Hippocampal formation (tissue), 2 donors: Measurements from ENCODE around the gene WFDC1.
"Not testable (repeated sequence)": the region's sequence is repeated elsewhere in the genome, so short reads cannot be mapped to it uniquely, and the experiment has no call there.

Experiments
- DNase-seq, 2 donors: peaks; one replicate each; lab custom pipeline; 2025; lab: John Stamatoyannopoulos, UW

Gene WFDC1

DNA sequence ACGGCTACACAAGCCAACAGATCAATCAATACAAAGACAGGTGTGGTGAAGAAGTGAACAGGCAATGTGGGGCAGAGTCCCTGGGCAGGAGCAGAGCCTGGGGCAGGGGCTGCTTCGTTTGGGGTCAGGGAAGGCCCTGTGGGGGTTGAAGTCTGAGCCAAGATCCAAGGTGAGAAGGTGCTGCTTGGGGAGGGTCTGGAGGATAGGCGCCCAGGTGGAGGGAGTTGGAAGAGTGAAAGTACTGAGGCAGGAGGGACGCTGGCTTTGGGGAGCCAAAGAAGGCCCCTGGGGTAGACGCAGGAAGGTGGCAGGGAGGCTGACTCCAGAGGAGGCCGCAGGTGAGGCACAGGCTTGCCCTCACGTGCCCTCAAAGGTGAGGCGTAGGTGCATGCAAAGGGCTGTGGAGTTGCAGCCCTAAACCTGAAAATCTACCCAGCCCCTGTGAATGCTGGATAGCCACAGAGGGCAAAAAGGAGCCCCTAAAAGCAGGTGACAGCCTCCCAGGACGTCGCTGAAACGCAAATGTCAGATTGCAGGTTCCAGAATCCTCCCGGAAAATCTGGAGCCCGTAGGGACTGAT is 33.3 kb downstream of the WFDC1 start:
- DNase-seq: no peak

DNA sequence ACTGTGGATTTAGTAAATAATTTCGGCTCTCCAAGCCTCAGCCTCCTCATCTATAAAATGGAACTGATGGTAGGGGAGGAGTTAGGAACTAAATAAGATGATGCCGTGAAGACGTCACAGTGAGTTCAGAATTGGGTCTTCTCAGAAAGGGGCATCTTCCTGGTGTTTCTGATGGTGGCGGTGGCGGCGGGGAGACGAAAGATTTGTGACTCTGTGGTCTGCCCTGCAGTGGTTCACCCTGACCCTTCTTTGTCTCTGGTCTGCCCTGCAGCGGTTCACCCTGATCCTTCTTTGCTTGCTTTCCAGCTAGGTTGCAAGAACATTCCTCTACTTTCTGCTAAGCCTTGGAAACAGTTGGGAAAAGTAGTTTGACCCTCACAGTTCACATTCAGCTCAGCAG is 34.3 kb downstream of the WFDC1 start:
- no peak for DNase-seq

DNA sequence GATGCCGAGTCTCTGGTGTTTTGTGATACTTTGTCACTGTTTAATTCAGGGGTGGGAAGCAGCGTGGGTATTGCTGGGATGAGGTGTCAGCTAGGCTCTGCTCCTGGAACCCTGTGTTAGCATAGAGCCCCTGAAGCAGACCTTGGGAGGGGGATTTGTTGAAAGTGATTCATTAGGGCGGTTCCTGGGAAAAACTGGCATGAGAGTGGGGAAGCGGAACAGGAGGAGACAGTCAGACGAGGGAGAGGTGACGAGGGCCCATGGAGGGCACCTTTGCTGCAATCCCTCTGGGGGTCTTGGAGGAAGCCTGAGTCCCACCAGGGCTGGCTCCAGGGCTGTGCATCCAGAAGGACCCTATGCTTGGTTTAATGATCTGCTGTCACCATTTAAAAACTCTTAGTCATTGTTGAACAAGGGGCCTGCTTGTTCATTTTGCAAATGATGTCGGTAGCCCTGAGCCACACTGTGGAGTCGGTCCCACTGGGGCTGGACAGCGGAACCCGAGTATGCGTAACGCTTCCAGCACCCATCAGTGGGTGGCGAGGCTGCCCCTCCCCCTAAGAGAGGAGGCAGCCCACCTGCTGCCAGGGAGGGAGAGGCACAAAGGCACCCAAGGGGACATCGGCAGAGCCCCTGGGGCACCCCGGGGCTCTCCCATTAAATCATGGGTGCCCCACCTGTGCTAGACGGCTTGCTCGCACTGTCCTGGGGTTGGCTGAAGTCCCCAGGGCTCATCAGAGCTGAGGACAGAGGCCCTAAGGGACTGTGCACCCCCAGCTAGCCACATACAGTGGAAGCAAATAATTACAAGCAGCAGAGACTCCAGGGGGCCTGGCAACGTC is 35.4 kb downstream of the WFDC1 start:
- DNase-seq: no peak

DNA sequence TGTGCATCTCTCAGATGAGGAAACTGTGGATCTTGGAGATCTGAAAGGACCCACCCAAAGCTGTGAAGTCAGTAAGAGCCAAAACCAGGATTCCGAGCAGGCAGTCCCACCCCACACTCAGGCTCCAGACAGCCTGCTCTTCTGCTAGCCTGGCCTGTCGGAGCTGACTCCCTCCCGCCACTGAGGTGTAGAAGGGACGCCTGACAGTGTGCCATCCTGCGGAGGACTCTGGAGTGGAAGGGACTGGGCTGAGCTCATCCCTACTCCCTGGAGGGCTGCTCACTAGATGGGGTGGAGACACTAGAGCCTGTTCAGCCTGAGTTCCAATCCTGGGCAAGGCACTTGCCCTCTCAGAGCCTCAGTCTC is 36.0 kb downstream of the WFDC1 start:
- no peak for DNase-seq

DNA sequence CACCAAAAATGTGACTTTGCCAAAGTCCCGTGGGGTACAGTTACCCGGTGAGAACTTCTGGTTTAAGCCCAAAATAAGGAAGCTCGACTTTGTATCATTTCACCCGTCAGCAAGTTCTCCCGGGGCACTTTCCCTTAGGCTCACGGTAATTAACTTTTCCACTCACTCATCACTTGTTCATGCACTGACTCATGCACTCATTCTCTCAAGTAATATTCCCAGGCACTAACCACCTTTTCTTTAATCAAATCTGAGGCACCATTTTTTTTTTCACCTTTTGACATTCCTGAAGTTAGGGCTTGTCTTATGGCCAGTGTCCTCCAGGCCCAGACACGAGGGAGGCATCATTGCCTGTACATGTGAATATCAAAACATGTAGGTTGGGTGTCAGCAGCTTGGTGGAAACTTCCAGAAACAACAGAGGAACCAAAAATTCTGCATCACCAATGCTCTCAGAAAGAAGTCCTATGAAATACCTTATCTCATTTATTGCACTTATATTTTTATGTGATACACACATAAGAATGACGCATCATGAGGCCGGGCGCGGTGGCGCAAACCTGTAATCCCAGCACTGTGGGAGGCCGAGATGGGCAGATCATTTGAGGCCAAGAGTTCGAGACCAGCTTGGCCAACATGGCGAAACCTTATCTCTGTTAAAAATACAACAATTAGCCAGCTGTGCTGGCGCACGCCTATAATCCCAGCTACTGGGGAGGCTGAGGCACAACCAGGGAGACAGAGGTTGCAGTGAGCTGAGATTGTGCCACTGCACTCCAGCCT is 37.5 kb downstream of the WFDC1 start:
- no peak for DNase-seq

DNA sequence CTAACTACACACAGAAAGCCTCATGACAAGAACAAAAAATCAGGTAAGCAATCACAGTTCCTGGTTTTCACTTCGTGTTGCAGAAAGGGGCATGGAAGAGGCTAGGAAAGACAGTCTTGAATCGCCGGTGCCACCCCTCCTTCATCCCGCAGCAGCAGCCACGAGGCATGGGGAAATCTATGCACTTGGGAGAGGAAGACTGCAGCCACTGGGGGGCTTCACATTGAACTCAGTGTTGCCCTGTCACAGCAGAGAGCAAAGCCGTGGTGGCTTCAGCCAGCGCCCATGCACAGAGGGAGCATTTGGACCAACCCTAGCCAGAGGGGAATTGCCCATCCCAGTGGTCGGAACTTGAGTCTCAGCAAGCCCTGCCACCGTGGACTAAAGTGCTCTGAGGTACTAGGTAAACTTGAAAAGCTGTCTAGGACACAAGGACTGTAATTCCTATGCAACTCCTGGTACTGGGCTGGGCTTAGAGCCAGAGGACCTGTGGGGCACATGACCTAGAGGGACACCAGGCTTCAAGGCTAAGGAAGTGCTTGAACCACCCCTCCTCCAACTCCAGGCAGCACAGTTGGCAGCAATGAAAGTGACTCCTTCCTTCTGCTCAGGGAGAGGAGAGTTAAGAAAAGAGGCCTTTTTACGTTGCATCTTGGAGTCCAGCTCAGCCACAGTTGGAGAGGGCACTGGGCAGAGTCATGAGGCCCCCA is 38.5 kb downstream of the WFDC1 start:
- no peak for DNase-seq

DNA sequence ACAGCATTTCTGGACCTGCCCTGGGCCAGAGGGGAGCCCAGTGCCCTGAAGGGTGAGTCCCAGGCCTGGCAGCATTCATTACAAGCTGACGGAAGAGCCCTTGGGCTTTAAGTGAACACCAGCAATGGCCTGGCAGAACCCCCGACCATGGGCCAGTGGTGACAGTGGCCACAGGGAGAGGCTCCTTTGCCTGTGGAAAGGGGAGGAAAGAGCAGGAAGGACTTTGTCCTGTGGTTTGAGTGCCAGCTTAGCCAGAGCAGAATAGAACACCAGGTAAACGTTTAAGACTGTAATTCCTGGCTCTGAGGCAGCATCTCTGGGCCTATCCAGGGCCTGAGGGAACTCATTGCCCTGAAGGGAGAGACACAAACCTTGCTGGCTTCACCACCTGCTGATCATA is 39.4 kb downstream of the WFDC1 start:
- no peak for DNase-seq

DNA sequence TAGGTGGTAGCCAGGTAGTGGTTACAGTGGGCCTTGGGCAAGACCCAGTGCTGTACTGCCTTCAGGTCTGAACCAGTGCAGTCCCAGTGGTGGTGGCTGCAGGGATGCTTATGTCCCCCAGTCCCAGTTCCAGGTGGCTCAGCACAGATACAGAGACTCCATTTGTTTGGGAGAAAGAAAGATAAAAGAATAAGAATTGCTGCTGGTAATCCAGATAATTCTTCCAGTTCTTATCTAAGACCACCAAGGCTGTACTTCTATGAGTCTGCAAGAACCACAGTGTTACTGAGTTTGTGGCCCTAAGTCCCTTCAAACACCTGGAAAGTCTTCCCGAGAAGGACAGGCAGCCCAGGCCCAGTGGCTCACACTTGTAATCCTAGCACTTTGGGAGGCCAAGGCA is 39.8 kb downstream of the WFDC1 start:
- no peak for DNase-seq

DNA sequence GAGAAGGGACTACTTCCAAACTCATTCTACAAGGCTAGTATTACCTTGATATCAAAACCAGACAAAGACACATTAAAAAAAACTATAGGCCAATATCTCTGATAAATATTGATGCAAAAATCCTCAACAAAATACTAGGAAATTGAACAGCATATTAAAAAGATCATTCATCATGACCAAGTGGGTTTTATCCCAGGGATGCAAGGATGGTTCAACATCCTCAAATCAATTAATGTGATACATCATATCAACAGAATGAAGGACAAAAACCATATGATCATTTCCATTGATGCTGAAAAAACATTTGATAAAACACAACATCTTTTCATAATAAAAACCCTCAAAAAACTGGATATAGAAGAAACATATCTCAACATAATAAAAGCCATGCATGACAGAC is 42.6 kb downstream of the WFDC1 start:
- DNase-seq: not testable (repeated sequence)

DNA sequence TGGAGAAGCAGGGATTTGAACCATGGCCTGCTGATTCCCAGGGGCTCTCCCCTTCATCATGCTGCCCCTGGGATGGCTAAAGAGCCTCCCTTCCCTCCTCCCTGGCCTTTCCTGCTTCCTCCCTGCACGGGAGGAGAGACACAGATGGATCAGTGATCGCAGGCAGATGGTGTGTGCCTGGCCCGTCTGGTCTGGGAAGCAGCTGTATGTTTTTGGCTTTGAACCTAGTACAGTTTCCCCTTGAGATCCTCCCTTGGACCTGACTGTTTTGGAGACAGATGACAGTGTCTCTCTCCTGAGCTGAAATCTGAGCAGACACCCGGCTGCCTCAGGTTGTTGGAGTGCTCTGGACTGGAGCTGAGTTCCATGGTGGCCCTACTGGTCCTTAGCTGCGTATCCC is 44.6 kb downstream of the WFDC1 start:
- peak in 1 of 2 donors; percentile 4 for DNase-seq

DNA sequence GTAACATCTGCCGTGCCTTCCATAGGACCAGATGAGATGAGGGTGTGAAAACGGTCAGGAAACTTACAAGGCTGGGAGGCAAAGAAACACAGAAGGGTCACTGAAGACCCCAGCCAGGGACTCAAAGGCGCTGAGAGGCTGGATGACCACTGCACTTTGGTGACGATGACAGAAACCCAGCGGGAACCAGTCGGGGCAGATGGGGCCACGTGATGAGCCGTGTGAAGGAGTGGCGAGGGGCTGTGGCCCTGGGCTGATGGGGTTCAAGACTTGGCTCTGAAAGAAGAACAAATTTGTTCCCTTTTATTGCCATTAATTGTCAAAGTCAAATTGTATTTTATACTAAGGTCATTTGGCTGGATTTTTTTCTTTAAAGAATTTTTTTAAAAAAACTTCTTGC is 45.1 kb downstream of the WFDC1 start:
- DNase-seq: no peak

DNA sequence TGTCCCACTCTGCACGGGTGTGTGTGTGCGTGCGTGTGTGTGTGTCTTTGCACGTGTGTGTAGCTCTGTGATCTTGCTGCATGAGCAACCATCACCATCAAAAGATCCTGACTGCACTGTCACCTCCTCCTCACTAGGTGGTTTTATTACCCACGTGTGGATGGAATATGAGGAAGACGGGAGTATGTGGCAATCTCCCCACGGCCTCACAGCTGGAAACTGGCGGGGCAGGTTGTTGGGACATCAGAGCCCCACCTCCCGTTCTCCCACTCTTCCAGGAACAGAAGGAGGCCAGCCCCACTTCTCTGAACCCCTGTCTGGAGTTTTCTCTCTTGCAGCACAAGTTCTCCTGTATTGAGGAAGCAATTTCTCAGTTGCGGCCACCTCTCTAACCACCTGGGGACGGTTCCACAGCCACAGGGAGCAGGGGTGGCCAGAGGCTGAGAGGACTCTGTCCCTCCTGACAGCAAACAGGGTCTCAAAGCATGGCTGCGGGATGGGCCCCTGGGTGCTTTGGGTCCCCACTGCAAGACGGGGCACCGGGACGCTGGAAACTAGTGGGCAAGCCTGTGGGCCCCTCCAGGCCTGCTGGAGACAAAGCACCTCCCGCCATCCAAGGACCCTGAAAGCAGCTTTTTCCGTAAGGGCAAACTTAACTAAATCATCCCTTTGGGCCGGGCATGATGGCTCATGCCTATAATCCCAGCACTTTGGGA is 45.8 kb downstream of the WFDC1 start:
- DNase-seq: no peak

DNA sequence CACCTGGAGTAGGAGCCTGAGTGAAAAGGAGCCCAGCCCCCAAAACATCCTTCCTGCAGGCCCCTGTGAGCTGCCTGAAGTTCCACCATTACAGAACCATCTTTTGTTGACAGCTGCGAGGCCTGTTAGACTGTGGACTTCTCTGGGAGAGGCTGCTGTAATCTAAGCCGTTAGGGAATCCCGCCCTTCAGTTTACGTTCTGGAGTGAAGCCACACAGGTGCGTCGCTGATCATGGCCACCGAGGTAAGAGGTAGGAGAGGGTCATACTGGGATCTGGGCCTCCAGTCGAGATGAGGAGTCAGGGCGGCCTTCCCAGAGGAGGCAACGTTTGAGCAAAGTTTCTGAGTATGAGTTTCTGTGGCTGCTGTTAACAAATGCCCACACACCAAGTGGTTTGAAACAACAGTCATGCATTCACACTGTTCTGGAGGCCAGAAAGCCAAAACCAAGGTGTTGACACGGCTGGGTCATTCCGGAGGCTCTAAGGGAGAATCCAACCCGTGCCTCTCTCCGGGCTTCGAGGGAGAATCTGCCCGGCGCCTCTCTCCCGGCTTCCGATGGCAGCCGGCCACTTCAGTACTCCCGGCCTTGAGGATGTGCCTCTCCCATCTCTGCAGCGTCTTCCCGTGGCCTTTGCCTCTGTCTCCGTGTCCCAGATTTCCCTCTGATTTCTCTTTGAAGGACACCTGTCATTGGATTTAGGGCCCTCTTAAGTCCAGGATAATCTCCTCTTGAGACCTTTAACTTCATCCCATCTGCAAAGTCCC is 47.0 kb downstream of the WFDC1 start:
- no peak for DNase-seq

DNA sequence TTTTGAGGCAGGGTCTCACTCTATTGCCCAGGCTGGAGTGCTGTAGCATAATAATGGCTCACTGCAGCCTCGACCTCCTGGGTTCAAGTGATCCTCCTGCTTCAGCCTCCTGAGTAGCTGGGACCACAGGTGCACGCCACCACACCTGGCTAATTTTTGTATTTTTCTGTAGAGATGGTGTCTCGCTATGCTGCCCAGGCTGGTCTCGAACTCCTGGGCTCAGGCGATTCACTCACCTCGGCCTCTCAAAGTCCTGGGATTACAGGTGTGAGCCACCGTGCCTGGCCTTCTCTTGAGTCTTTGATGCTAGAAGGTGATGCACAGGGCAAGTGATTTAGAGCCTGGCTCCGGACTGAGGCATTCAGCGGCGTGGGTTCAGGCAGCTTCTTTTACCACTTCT is 49.1 kb downstream of the WFDC1 start:
- not testable (repeated sequence) for DNase-seq

DNA sequence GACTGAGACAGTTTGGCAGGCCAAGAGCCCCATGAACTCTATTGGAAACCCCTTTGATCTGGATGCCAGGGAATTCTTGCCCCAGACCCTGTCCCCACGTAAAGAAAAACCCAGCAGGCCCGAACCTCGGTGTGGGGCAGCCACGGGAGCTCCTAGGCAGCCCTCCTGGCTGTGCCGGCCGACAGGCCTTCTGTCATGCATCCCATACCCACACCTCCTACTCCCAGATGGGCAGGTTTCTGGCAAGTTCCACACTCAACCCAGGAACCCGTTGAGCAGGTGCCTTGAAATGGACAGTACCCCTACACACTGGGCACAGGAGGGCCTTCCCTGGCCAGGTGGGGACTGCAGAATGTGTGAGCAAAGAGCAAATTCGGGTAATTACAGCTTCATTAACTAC is 50.1 kb downstream of the WFDC1 start:
- no peak for DNase-seq

DNA sequence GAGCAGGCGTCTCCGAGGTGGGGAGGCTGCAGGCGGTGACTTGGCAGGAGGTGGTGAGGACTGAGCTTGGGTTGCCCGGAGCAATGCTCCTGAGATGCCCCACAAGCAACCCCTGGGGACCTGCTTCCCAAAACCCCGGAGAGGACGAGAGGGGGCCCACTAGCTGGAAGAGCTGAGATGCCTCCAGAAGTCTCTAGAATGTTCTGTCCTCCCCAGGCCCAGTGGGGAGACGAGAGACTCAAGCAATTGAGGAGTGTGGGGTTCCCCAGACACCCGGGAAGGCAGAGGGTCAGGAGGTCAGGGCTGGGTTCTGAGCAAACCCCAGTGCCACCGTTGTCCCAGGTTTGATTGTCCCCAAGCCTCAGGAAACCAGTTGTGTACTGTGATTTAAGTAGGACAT is 52.5 kb downstream of the WFDC1 start:
- DNase-seq: no peak

DNA sequence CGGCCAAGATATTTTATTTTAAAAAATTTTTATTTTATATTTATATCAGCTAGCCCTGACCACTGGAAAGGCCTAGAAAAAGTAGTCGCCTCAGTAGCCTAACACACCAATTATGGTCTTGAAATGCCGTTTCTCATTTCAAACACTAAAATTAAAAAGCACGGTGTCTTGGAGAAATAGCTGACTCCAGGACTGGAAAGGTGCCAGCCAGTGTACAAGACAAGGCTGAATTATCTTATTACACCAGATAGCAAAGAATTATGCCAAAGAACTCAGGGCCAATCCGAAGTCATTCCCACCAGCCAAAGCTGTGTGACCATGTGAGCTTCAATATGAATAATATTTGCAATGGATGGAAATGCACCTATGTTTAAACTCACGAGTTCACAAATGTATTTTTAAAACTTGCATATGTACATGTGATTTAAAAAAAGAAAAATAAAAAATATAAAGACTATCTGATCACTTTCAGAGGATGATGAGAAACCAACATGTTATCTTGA is 53.8 kb downstream of the WFDC1 start:
- no peak for DNase-seq

DNA sequence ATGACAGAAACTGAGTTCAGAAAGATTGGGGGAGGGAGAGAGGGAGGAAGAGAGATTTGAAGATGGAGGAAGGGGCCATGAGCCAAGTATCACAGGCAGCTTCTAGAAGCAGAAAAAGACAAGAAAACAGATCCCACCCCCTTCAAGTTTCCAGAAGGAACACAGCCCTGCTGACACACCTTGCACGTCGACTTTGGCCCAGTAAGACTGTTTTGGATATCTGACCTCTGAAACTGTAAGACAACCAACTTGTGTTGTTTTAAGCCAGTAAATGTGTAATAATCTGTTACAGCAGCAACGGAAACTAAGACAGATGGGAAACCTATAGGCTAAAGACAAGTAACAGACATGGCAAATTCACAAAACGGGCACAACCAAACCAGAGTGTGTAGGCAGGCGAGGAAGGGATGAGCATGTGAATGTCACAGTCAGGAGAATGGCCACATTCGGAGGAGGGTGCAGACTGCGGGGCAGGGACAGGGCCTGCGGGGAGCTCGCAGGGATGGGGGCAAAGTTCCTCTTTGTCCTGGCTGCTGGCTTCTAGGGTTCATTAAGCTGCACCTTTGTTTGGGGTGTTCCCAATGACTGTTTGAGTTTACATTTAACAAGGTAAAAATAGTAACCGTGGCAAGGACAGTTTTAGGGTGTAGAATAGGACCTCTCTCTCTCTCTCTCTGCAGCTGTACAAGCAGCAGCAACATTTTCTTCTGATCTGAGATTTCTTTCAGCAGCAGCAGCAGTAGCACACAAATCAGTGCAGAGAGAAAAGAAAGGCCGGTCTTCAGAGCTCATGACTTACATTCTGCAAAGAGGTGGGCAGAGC is 55.4 kb downstream of the WFDC1 start:
- no peak for DNase-seq

DNA sequence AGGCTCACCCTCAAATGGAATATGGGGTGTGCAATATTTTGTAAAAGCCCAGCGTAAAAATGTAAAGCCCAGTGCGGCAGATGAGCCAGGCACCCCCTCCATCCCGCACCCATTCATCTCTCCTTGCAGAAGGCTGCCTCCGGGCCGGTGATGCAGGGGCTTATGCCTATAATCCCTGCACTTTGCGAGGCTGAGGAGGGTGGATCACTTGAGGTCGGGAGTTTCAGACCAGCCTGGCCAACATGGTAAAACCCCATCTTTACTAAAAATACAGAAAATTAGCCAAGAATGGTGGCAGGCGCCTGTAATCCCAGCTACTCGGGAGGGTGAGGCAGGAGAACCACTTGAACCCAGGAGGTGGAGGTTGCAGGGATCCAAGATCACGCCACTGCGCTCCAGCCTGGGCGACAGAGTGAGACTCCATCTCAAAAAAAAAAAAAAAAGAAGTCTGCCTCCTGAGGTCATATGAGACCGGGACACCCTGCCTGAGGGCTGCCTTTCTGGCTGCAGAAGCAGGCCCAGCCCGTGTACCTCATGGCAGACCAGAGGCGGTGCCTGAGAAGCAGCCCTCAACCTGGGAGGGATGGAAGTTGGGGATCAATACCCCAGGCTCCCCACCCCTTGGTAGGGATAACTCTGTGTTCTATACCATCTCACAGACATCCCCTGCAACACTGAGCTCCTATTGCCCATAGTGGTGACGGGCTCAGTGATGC is 56.2 kb downstream of the WFDC1 start:
- no peak for DNase-seq
